ENCODE measurements around the gene PTH2R. TPM values are rescaled to one million over a fixed set of nuclear protein-coding genes. Genes with fewer than 3 reads are reported as not detected.

PTH2R gene
- total and polyA plus RNA-seq, 9 of the 15 experiments (the other 6 are each of a cell fraction or from before 2014, with no cell fraction given) = 2.7 to 8.8 (median 4.2) TPM

DNA sequence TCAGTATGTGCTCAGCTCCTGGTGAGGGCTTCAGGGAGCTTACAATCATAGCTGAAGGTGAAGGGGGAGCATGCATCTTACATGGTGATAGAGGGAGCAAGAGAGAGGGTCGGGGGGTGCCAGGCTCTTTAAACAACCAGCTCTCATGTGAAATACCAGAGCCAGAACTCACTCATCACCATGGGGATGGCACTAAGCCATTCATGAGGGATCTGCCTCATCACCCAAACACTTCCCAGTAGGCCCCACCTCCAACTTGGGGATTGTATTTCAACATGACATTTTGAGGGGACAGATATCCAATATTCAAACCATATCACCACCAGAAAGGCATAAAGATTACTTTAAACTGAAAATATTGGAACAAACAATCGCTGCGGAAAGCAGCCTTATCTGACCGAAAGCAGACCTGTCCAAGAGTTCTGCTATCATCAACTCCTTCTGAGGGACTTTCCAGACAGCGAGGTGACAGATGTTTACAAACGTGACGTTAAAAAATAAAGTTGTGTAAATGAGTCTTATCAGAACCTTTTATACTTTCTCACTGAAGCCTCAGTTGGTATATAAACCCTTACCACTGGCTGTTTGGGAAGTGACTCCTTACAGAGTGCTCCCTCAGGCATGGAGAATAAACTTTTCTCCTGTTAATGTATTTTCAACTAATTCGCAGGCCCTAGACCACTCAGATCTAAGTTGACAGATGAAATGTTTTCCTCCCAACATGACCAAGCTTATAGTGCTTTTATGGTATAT is 35.5 kb upstream of the PTH2R start (continued):
- TF ChIP-seq ZFPM2 (CRISPR knock-in tag; IDR thresholded peaks at IDR 0.05) (no peak), PBX2 (CRISPR knock-in tag; IDR thresholded peaks at IDR 0.05; ENCODE audit: low read depth) (no peak), PBX2 (tag; conservative IDR thresholded peaks at IDR 0.05; ENCODE audit: low read depth) (peak; percentile 69), MTA3 (IDR thresholded peaks at IDR 0.05; ENCODE audit: borderline replicate concordance) (no peak), IFI16 (CRISPR knock-in tag; IDR thresholded peaks at IDR 0.05) (no peak), SOX6 (IDR thresholded peaks at IDR 0.05) (peak; percentile 81), HMBOX1 (IDR thresholded peaks at IDR 0.05) (no peak), BCOR (IDR thresholded peaks at IDR 0.05) (no peak), USF1 (CRISPR knock-in tag; IDR thresholded peaks at IDR 0.05) (no peak), HMG20B (CRISPR knock-in tag; IDR thresholded peaks at IDR 0.05) (no peak), PHB2 (IDR thresholded peaks at IDR 0.05; ENCODE audit: low read depth) (no peak), ZNF23 (CRISPR knock-in tag; IDR thresholded peaks at IDR 0.05) (no peak), FIP1L1 (IDR thresholded peaks at IDR 0.05; ENCODE audit: low read depth, low read length, poor library complexity, severe bottlenecking) (no peak)
- TF ChIP-seq, protein P1, sequence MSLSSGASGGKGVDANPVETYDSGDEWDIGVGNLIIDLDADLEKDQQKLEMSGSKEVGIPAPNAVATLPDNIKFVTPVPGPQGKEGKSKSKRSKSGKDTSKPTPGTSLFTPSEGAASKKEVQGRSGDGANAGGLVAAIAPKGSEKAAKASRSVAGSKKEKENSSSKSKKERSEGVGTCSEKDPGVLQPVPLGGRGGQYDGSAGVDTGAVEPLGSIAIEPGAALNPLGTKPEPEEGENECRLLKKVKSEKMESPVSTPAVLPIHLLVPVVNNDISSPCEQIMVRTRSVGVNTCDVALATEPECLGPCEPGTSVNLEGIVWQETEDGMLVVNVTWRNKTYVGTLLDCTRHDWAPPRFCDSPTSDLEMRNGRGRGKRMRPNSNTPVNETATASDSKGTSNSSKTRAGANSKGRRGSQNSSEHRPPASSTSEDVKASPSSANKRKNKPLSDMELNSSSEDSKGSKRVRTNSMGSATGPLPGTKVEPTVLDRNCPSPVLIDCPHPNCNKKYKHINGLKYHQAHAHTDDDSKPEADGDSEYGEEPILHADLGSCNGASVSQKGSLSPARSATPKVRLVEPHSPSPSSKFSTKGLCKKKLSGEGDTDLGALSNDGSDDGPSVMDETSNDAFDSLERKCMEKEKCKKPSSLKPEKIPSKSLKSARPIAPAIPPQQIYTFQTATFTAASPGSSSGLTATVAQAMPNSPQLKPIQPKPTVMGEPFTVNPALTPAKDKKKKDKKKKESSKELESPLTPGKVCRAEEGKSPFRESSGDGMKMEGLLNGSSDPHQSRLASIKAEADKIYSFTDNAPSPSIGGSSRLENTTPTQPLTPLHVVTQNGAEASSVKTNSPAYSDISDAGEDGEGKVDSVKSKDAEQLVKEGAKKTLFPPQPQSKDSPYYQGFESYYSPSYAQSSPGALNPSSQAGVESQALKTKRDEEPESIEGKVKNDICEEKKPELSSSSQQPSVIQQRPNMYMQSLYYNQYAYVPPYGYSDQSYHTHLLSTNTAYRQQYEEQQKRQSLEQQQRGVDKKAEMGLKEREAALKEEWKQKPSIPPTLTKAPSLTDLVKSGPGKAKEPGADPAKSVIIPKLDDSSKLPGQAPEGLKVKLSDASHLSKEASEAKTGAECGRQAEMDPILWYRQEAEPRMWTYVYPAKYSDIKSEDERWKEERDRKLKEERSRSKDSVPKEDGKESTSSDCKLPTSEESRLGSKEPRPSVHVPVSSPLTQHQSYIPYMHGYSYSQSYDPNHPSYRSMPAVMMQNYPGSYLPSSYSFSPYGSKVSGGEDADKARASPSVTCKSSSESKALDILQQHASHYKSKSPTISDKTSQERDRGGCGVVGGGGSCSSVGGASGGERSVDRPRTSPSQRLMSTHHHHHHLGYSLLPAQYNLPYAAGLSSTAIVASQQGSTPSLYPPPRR (CRISPR knock-in tag; IDR thresholded peaks at IDR 0.05; ENCODE audit: borderline replicate concordance) = no peak
- TF ChIP-seq, protein P2, sequence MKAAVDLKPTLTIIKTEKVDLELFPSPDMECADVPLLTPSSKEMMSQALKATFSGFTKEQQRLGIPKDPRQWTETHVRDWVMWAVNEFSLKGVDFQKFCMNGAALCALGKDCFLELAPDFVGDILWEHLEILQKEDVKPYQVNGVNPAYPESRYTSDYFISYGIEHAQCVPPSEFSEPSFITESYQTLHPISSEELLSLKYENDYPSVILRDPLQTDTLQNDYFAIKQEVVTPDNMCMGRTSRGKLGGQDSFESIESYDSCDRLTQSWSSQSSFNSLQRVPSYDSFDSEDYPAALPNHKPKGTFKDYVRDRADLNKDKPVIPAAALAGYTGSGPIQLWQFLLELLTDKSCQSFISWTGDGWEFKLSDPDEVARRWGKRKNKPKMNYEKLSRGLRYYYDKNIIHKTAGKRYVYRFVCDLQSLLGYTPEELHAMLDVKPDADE (conservative IDR thresholded peaks at IDR 0.05; ENCODE audit: control insufficient read depth, low read depth, low read length) = no peak
- TF ChIP-seq, protein P3, sequence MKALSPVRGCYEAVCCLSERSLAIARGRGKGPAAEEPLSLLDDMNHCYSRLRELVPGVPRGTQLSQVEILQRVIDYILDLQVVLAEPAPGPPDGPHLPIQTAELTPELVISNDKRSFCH (CRISPR knock-in tag; IDR thresholded peaks at IDR 0.05) = no peak
- TF ChIP-seq, protein P3 (tag; IDR thresholded peaks at IDR 0.05) = 0 out of 2 replicates have a peak, but pooled peaks have one; percentile 62
